Hepatocyte (in vitro differentiated cells): Measurements from ENCODE around the gene CDC42BPB. TPM values are rescaled to one million over a fixed set of nuclear protein-coding genes. Genes with fewer than 3 reads are reported as not detected.

ENCODE experiments used
- DNase-seq: peaks from one replicate; pipeline ENCODE4 v3.0.0-alpha.2; 2016; ENCODE audit warnings: low spot score
- H2AFZ ChIP-seq: fragments of 200-600 bp; sonication (generic); 2 replicates; pipeline ENCODE4 v1.6.0; 2016; ENCODE audit warnings: antibody characterized with exemption, mild to moderate bottlenecking
- H3K27ac ChIP-seq: fragments of 200-600 bp; sonication (generic); 2 replicates; pipeline ENCODE4 v1.5.1; 2016; ENCODE audit warnings: mild to moderate bottlenecking
- H3K27me3 ChIP-seq: fragments of 200-600 bp; sonication (generic); 2 replicates; pipeline ENCODE4 v1.6.1; 2016
- H3K36me3 ChIP-seq: fragments of 200-600 bp; sonication (generic); replicated peaks from 2 replicates; pipeline ENCODE4 v1.5.1; 2016; ENCODE audit warnings: low read depth; ENCODE audit not compliant: insufficient read depth
- H3K4me1 ChIP-seq: fragments of 200-600 bp; sonication (generic); 2 replicates; pipeline ENCODE4 v1.5.1; 2016; ENCODE audit warnings: mild to moderate bottlenecking, moderate library complexity; ENCODE audit not compliant: insufficient read depth
- H3K4me2 ChIP-seq: fragments of 200-600 bp; sonication (generic); 2 replicates; pipeline ENCODE4 v1.6.0; 2016
- H3K4me3 ChIP-seq: fragments of 200-600 bp; sonication (generic); 2 replicates; pipeline ENCODE4 v1.5.1; 2016; ENCODE audit warnings: mild to moderate bottlenecking
- H3K79me2 ChIP-seq: fragments of 200-600 bp; sonication (generic); 2 replicates; pipeline ENCODE4 v1.6.0; 2017; ENCODE audit warnings: mild to moderate bottlenecking
- H3K9me2 ChIP-seq: fragments of 200-600 bp; sonication (generic); replicated peaks from 2 replicates; pipeline ENCODE4 v1.6.0; 2017; ENCODE audit warnings: mild to moderate bottlenecking; ENCODE audit not compliant: insufficient read depth
- H3K9me3 ChIP-seq: fragments of 200-600 bp; sonication (generic); 2 replicates; pipeline ENCODE4 v1.5.1; 2016; ENCODE audit warnings: low read depth, mild to moderate bottlenecking
- H4K20me1 ChIP-seq: fragments of 200-600 bp; sonication (generic); 2 replicates; pipeline ENCODE4 v1.6.0; 2016; ENCODE audit warnings: mild to moderate bottlenecking; ENCODE audit not compliant: insufficient read depth, poor library complexity, severe bottlenecking
- EZH2 ChIP-seq: fragments of 200-600 bp; sonication (generic); IDR thresholded peaks from 2 replicates; pipeline ENCODE4 v1.6.1; 2016; ENCODE audit warnings: antibody characterized with exemption, mild to moderate bottlenecking, borderline replicate concordance
- EZH2phosphoT487 ChIP-seq: fragments of 200-600 bp; sonication (generic); IDR thresholded peaks from one replicate; pipeline ENCODE4 v1.6.1; 2018; ENCODE audit warnings: antibody characterized with exemption, mild to moderate bottlenecking, low read depth, moderate library complexity; ENCODE audit not compliant: unreplicated experiment, severe bottlenecking
- WGBS: methylation state at CpG from one replicate; pipeline ENCODE4 v1.1.6; 2016; ENCODE audit warnings: low lambda C conversion rate; ENCODE audit errors: missing lambda C conversion rate; 5-methylcytosine and 5-hydroxymethylcytosine counted together
- polyA plus RNA-seq: library from polyadenylated mRNA; unstranded; fragments of >200 nt; fragmentation: Nextera tagmentation; extraction: Ambion mirVana; gene quantifications from 2 replicates; pipeline ENCODE4 v1.2.1, GENCODE V29; 2016
- total RNA-seq: library from RNA; depleted of rRNA; stranded (reverse); fragments of >200 nt; gene quantifications from 2 replicates; pipeline ENCODE4 v1.2.3, GENCODE V29; 2014
- TF ChIP-seq, protein P1 (sequence below): fragments of 200-600 bp; sonication (generic); IDR thresholded peaks from 2 replicates; pipeline ENCODE4 v1.5.1; 2016; ENCODE audit warnings: antibody characterized with exemption, mild to moderate bottlenecking; ENCODE audit not compliant: poor library complexity

CDC42BPB gene
- total and polyA plus RNA-seq, 2 experiments from 2014 or later: 10.2 to 60.6 TPM

GRCh38 chr14:102969901-102970300, 87.4 kb downstream of the CDC42BPB start:
- no peaks in the 10 kb centered on the region for H3K36me3 ChIP-seq
- H3K79me2 ChIP-seq: no peaks in the 10 kb centered on the region

DNA sequence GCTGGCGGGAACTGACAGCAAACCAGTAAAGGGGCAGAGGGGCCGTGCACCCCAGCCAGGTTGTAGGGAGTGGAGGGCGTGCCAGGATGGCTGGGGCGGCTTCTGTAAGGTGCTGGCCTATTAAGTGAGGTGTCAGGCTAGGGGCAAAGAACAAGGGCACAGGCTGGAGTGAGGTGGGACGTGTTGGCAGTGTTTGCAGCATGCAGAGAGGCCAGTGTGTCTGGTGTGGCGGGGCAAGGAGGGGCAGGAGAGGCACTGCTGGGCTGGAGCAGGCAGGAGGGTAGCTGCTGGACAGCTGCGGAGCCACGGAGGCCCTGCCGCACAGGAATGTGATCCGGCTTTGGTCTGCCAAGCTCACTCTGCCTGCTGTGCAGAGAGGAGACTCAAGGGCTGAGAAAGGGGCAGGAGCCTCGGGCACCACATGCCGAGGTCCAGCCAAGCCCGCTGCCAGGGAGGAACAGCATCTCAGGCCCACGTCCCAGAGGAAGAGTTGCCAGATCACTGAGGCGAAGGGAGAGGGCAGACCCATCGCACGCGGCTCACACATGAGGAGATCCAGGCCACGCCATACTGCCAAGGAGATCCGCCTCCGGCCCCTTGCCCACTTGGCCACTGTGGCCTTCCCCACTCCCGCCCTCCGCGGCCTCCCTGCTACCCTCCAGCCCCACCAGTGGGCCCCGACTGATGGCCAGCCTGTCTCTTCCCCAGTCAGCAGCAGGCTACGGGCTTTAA, 88.1 kb downstream of the CDC42BPB start:
- TF ChIP-seq, protein P1, sequence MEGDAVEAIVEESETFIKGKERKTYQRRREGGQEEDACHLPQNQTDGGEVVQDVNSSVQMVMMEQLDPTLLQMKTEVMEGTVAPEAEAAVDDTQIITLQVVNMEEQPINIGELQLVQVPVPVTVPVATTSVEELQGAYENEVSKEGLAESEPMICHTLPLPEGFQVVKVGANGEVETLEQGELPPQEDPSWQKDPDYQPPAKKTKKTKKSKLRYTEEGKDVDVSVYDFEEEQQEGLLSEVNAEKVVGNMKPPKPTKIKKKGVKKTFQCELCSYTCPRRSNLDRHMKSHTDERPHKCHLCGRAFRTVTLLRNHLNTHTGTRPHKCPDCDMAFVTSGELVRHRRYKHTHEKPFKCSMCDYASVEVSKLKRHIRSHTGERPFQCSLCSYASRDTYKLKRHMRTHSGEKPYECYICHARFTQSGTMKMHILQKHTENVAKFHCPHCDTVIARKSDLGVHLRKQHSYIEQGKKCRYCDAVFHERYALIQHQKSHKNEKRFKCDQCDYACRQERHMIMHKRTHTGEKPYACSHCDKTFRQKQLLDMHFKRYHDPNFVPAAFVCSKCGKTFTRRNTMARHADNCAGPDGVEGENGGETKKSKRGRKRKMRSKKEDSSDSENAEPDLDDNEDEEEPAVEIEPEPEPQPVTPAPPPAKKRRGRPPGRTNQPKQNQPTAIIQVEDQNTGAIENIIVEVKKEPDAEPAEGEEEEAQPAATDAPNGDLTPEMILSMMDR: no peak
- TF ChIP-seq EZH2: no peak
- no peak for TF ChIP-seq EZH2phosphoT487
- Histone ChIP-seq H3K4me3 (no peak overlapping the region), H2AFZ (no peak overlapping the region), H3K4me2 (no peak overlapping the region), H3K27ac (no peak overlapping the region), H3K36me3 (no peaks in the 10 kb centered on the region), H3K9me2 (no peaks in the 10 kb centered on the region), H3K27me3 (no peaks in the 10 kb centered on the region), H3K9me3 (no peaks in the 10 kb centered on the region), H4K20me1 (no peaks in the 10 kb centered on the region), H3K4me1 (no peaks in the 10 kb centered on the region), H3K79me2 (no peaks in the 10 kb centered on the region)
- DNase-seq: no peak
- 96% methylated on average over 25 of the region's 26 CpGs for WGBS

More at GRCh38 chr14:102969901-102970300, 87.4 kb downstream of the CDC42BPB start:
- no peaks in the 10 kb centered on the region for H3K4me1 ChIP-seq
- TF ChIP-seq EZH2phosphoT487: no peak
- TF ChIP-seq EZH2: no peak
- TF ChIP-seq, protein P1: no peak
- no peaks in the 10 kb centered on the region for H3K9me2 ChIP-seq
- no peak overlapping the region for H2AFZ ChIP-seq
- no peaks in the 10 kb centered on the region for H3K27me3 ChIP-seq
- no peak overlapping the region for H3K4me3 ChIP-seq
- H4K20me1 ChIP-seq: no peaks in the 10 kb centered on the region
- H3K4me2 ChIP-seq: no peak overlapping the region
- no peak for DNase-seq
- H3K27ac ChIP-seq: no peak overlapping the region
- WGBS: 94% methylated on average over 11 of the region's 11 CpGs
- H3K9me3 ChIP-seq: no peaks in the 10 kb centered on the region

DNA sequence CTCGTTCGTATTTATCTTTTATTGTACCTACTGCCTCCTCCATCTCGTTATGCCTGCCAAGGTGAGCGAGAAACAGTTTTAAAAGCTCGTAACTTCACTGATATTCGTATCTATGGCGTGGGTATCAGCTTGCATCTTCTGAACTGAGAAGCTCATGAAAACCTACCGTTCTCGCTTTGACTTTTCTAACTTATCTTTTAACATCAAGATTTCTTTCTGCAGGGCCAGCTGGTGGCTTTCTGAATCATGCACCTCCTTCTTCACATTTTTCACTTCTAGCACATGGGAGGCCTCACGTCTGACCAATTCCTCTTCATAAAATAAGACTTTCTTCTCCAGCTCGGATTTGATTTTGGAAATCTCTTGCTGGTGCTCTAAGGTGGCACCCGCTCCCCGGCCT, 89.0 kb downstream of the CDC42BPB start:
- no peaks in the 10 kb centered on the region for H3K27me3 ChIP-seq
- no peak overlapping the region for H2AFZ ChIP-seq
- H3K4me2 ChIP-seq: no peak overlapping the region
- H3K79me2 ChIP-seq: no peaks in the 10 kb centered on the region
- WGBS: 96% methylated on average over 13 of the region's 13 CpGs
- TF ChIP-seq, protein P1: no peak
- TF ChIP-seq EZH2 (no peak), EZH2phosphoT487 (no peak)
- DNase-seq: no peak
- H3K4me1 ChIP-seq: no peaks in the 10 kb centered on the region
- no peak overlapping the region for H3K27ac ChIP-seq
- no peaks in the 10 kb centered on the region for H3K9me2 ChIP-seq
- H3K9me3 ChIP-seq: no peaks in the 10 kb centered on the region
- H3K4me3 ChIP-seq: no peak overlapping the region
- no peaks in the 10 kb centered on the region for H3K36me3 ChIP-seq
- H4K20me1 ChIP-seq: no peaks in the 10 kb centered on the region
